Sigmoid colon (tissue), 7 donors: ENCODE results near the gene CSAD. TPM values are rescaled to one million over a fixed set of nuclear protein-coding genes. Genes with fewer than 3 reads are reported as not detected.
A peak's percentile ranks its signal among the peaks of the same experiment; 100 is the strongest.
"Not testable (repeated sequence)": the region's sequence is repeated elsewhere in the genome, so short reads cannot be mapped to it uniquely, and the experiment has no call there.

Source experiments
- DNase-seq: peaks from one replicate; pipeline ENCODE4 v3.0.0-alpha.2; 2019
- H3K27ac ChIP-seq, 4 donors: fragments of 200-600 bp; sonication (generic); one replicate each; pipeline ENCODE4 v1.5.1; 2016 to 2019; ENCODE audit warnings: mild to moderate bottlenecking in 1 of 4
- H3K27me3 ChIP-seq, 3 donors: fragments of 200-600 bp; sonication (generic); one replicate each; pipeline ENCODE4 v1.5.1; 2019; ENCODE audit warnings: mild to moderate bottlenecking in 1 of 3
- H3K36me3 ChIP-seq, 4 donors: fragments of 200-600 bp; sonication (generic); one replicate each; pipeline ENCODE4 v1.5.1; 2016 to 2019
- H3K4me1 ChIP-seq, 4 donors: fragments of 200-600 bp; sonication (generic); one replicate each; pipeline ENCODE4 v1.5.1; 2017 to 2019
- H3K4me3 ChIP-seq, 4 donors: fragments of 200-600 bp; sonication (generic); one replicate each; pipeline ENCODE4 v1.5.1; 2017 to 2019; ENCODE audit warnings: mild to moderate bottlenecking in 2 of 4, moderate library complexity in 1 of 4
- H3K9me3 ChIP-seq, 4 donors: fragments of 200-600 bp in 3 of 4; sonication (generic) in 3 of 4; one replicate each; pipeline versions ENCODE4 v1.5.1 to v1.6.1; 2013 to 2019
- EP300 ChIP-seq, 4 donors: sonication (generic); formaldehyde crosslinking; IDR thresholded peaks; one replicate each; pipeline ENCODE4 v1.6.1; 2017; ENCODE audit warnings: antibody characterized with exemption in 4 of 4
- POLR2A ChIP-seq, 2 donors: fragments of 450-650 bp; IDR thresholded peaks; one replicate each; pipeline ENCODE4 v1.6.1; 2016; ENCODE audit warnings: antibody characterized with exemption in 2 of 2, mild to moderate bottlenecking in 2 of 2, moderate library complexity in 2 of 2
- POLR2AphosphoS5 ChIP-seq, 4 donors: sonication (generic); formaldehyde crosslinking; IDR thresholded peaks; one replicate each; pipeline ENCODE4 v1.6.1; 2017; ENCODE audit warnings: antibody characterized with exemption in 4 of 4
- WGBS, 2 donors: extraction: QIAGEN DNeasy Blood & Tissue Kit; methylation state at CpG; one replicate each; pipeline ENCODE4 v1.1.7; 2013; 5-methylcytosine and 5-hydroxymethylcytosine counted together
- intact Hi-C: fragments of 100-400 bp; cut with DNase I; formaldehyde crosslinking; loops from one replicate; pipeline ENCODE4 v1.15.1; 2023
- polyA plus RNA-seq, 3 donors: library from polyadenylated mRNA; stranded (reverse); fragments of 200-250 nt; gene quantifications; one replicate each; pipeline ENCODE4 v1.2.3, GENCODE V29; 2013
- total RNA-seq, 4 donors: library from RNA; depleted of rRNA; stranded (reverse); fragments of >200 nt; gene quantifications; one replicate each; pipeline ENCODE4 v1.1.0, GENCODE V29; 2016
- TF ChIP-seq, protein P1 (sequence below), 4 experiments: fragments of 450-650 bp in 3 of 4; fragments of 200-600 bp in 1 of 4; IDR thresholded peaks; one replicate each; pipeline ENCODE4 v1.5.1; 2016 to 2019; ENCODE audit warnings: antibody characterized with exemption in 4 of 4, mild to moderate bottlenecking in 3 of 4, moderate library complexity in 2 of 4
- donor health status: healthy with polysubstance abuse.
- donor health status: Bipolar disorder and iron deficiency.
- donor health status: healthy.

CSAD gene
- total and polyA plus RNA-seq, 7 donors = 1.2 to 51.0 (median 19.6) TPM

DNA sequence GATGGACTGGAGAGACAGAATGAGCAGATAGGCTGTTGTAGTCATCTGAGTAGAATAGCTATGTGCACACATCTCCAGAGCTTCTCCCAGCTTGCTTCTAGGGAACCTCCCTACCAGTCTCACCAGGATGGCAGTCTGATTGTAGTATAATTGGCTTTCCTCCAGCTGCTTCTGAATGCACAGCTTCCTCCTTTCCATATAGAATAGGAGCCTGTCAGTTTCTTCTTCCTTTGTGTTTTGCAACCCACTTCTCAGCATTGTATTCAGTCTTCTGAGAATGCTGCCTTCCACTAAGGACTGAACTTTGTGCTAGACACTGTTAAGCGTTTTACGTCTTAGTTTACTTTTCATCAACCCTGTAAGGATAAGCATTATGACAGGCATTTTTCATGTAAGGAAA lies 2.2 kb upstream of the CSAD start:
- WGBS, 2 donors = 10 to 41% methylated on average over 2 of the region's 2 CpGs
- Histone ChIP-seq H3K36me3 (peaks cover 31 to 62% (median 39%) of the 10 kb centered on the region in 4 donors), H3K27ac (no peak overlapping the region), H3K4me3 (peak overlapping the region in 1 of 4 donors; percentile 81), H3K9me3 (no peaks in the 10 kb centered on the region), H3K4me1 (peaks cover 0 to 54% (median 47%) of the 10 kb centered on the region in 4 donors), H3K27me3 (no peaks in the 10 kb centered on the region)
- DNase-seq = no peak
- TF ChIP-seq POLR2AphosphoS5 (IDR thresholded peaks at IDR 0.05) (no peak), EP300 (IDR thresholded peaks at IDR 0.05) (no peak), POLR2A (IDR thresholded peaks at IDR 0.05) (no peak)
- TF ChIP-seq, protein P1, sequence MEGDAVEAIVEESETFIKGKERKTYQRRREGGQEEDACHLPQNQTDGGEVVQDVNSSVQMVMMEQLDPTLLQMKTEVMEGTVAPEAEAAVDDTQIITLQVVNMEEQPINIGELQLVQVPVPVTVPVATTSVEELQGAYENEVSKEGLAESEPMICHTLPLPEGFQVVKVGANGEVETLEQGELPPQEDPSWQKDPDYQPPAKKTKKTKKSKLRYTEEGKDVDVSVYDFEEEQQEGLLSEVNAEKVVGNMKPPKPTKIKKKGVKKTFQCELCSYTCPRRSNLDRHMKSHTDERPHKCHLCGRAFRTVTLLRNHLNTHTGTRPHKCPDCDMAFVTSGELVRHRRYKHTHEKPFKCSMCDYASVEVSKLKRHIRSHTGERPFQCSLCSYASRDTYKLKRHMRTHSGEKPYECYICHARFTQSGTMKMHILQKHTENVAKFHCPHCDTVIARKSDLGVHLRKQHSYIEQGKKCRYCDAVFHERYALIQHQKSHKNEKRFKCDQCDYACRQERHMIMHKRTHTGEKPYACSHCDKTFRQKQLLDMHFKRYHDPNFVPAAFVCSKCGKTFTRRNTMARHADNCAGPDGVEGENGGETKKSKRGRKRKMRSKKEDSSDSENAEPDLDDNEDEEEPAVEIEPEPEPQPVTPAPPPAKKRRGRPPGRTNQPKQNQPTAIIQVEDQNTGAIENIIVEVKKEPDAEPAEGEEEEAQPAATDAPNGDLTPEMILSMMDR (IDR thresholded peaks at IDR 0.05) = no peak
- intact Hi-C loops = no loop called here

- peak overlapping the region in 2 of 4 donors; percentile 81 to 82 for H3K4me3 ChIP-seq
- H3K27ac ChIP-seq = peak overlapping the region; percentile 90 to 96 (median 94)
- H3K4me1 ChIP-seq = peaks cover 0 to 54% (median 47%) of the 10 kb centered on the region in 4 donors
- H3K9me3 ChIP-seq = no peaks in the 10 kb centered on the region
- no peaks in the 10 kb centered on the region for H3K27me3 ChIP-seq
- DNase-seq = no peak
- peaks cover 24 to 53% (median 29%) of the 10 kb centered on the region in 4 donors for H3K36me3 ChIP-seq
- intact Hi-C loops = no loop called here
- TF ChIP-seq, protein P1 (IDR thresholded peaks at IDR 0.05) = no peak
- TF ChIP-seq POLR2A (IDR thresholded peaks at IDR 0.05) (no peak), EP300 (IDR thresholded peaks at IDR 0.05) (no peak), POLR2AphosphoS5 (IDR thresholded peaks at IDR 0.05) (no peak)
- 61 to 80% methylated on average over 2 of the region's 2 CpGs for WGBS, 2 donors
These were observed 1.2 kb upstream of the CSAD start for GRCh38 chr12:53181935-53182334.

- WGBS, 2 donors = 1 to 2% methylated on average over 57 of the region's 57 CpGs
- peaks cover 0 to 54% (median 47%) of the 10 kb centered on the region in 4 donors for H3K4me1 ChIP-seq
- DNase-seq = peak; percentile 86
- peak overlapping the region; percentile 52 to 82 (median 78) for H3K4me3 ChIP-seq
- TF ChIP-seq POLR2A (IDR thresholded peaks at IDR 0.05) (no peak), EP300 (IDR thresholded peaks at IDR 0.05) (no peak), POLR2AphosphoS5 (IDR thresholded peaks at IDR 0.05) (no peak)
- TF ChIP-seq, protein P1 (IDR thresholded peaks at IDR 0.05) = no peak
- H3K9me3 ChIP-seq = no peaks in the 10 kb centered on the region
- intact Hi-C loops = no loop called here
- no peaks in the 10 kb centered on the region for H3K27me3 ChIP-seq
- peak overlapping the region; percentile 90 to 96 (median 94) for H3K27ac ChIP-seq
- peaks cover 16 to 44% (median 21%) of the 10 kb centered on the region in 4 donors for H3K36me3 ChIP-seq
These were observed 363 bp upstream of the CSAD start for GRCh38 chr12:53180931-53181645.

DNA sequence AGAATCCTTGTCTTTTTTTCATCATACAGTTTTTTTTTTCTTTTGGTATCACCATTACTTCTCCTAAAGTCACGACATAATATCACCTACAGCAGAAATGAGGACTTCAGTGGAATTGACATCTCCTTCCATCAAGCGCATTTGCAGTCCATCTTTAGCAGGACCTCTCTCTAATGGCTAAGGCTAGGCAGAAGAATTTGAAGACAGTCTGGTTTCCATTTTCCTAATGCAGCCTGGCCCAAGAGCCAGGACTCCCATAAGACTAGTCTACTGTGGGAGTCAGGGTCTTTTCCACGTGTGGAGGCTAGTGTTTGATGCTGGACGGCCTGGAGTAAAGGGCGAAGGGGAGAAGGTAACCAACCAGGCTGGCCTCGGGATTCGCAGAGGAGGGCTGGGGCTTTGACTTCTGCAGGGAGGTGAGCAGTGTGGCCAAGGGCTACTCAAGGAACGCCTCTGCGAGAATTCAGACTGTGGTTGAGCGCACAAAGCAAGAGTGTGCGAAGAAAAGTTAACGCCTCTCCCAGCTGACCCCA lies 972 bp downstream of the CSAD start:
- Histone ChIP-seq H3K4me3 (peak overlapping the region; percentile 52 to 82 (median 78)), H3K9me3 (no peaks in the 10 kb centered on the region), H3K36me3 (peaks cover 5 to 31% (median 11%) of the 10 kb centered on the region in 4 donors), H3K27me3 (no peaks in the 10 kb centered on the region), H3K27ac (peak overlapping the region; percentile 90 to 96 (median 94)), H3K4me1 (peaks cover 0 to 47% (median 45%) of the 10 kb centered on the region in 4 donors)
- DNase-seq = no peak
- TF ChIP-seq, protein P1 (IDR thresholded peaks at IDR 0.05) = no peak
- TF ChIP-seq EP300 (IDR thresholded peaks at IDR 0.05) = no peak
- no peak for TF ChIP-seq POLR2AphosphoS5 (IDR thresholded peaks at IDR 0.05)
- TF ChIP-seq POLR2A (IDR thresholded peaks at IDR 0.05) = no peak
- 17 to 18% methylated on average over 12 of the region's 12 CpGs for WGBS, 2 donors
- intact Hi-C loops = no loop called here

DNA sequence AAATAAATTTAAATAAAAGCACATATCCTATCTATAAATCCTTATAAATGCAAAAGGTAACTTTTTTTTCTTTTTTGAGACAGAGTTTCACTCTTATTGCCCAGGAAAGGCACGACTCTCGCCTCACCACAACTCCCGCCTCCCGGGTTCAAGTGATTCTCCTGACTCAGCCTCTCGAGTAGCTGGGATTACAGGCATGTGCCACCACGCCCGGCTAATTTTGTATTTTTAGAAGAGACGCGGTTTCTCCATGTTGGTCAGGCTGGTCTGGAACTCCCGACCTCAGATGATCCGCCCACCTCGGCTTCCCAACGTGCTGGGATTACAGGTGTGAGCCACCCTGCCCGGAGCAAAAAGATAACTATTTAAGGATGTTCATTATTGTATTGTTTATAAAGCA lies 1.9 kb downstream of the CSAD start:
- DNase-seq, H3K27me3 ChIP-seq, intact Hi-C loops, H3K4me3 ChIP-seq, H3K9me3 ChIP-seq: not testable (repeated sequence)
- Histone ChIP-seq H3K4me1 (peaks cover 0 to 40% (median 38%) of the 10 kb centered on the region in 4 donors), H3K27ac (peak overlapping the region in 1 of 4 donors; percentile 96), H3K36me3 (peaks cover 0 to 21% (median 10%) of the 10 kb centered on the region in 4 donors)
- WGBS, 2 donors = 94 to 96% methylated on average over 14 of the region's 14 CpGs

DNA sequence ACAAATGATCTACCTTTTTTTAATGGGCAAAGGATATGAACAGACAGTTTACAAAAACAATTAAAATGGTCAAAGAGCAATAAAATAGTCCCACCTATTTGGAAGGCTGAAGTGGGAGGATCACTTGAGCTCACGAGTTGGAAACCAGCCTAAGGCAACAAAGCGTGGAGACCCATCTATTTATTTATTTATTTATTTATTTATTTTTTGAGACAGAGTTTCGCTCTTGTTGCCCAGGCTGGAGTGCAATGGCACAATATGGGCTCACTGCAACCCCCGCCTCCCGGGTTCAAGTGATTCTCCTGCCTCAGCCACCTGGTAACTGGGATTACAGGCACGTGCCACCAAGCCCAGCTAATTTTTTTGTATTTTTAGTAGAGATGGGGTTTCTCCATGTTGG lies 3.3 kb downstream of the CSAD start:
- H3K9me3 ChIP-seq, H3K36me3 ChIP-seq, H3K27me3 ChIP-seq, DNase-seq, H3K4me3 ChIP-seq, intact Hi-C loops, H3K27ac ChIP-seq: not testable (repeated sequence)
- peaks cover 0 to 31% (median 30%) of the 10 kb centered on the region in 4 donors for H3K4me1 ChIP-seq
- 94% methylated on average over 6 of the region's 6 CpGs for WGBS, 2 donors
